Activated naive CD4-positive, alpha-beta T cell treated with anti-CD3 and anti-CD28 coated beads, Interleukin-2, amount 50 U/mL, for 24 hours (primary cell): ENCODE results near the gene PREP.

ENCODE experiments used
- H3K27ac Mint-ChIP-seq: one replicate; pipeline ENCODE4 v1.8.0; 2021; ENCODE audit warnings: mild to moderate bottlenecking, mixed read lengths
- H3K27me3 Mint-ChIP-seq: one replicate; pipeline ENCODE4 v1.8.0; 2021; ENCODE audit warnings: mixed read lengths
- H3K36me3 Mint-ChIP-seq: one replicate; pipeline ENCODE4 v1.8.0; 2021; ENCODE audit warnings: mixed read lengths
- H3K4me1 Mint-ChIP-seq: one replicate; pipeline ENCODE4 v1.8.0; 2021; ENCODE audit warnings: mixed read lengths
- H3K4me3 Mint-ChIP-seq: one replicate; pipeline ENCODE4 v1.8.0; 2021; ENCODE audit warnings: mild to moderate bottlenecking, mixed read lengths
- H3K9me3 Mint-ChIP-seq: one replicate; pipeline ENCODE4 v1.8.0; 2021; ENCODE audit warnings: mixed read lengths

The PREP gene

DNA sequence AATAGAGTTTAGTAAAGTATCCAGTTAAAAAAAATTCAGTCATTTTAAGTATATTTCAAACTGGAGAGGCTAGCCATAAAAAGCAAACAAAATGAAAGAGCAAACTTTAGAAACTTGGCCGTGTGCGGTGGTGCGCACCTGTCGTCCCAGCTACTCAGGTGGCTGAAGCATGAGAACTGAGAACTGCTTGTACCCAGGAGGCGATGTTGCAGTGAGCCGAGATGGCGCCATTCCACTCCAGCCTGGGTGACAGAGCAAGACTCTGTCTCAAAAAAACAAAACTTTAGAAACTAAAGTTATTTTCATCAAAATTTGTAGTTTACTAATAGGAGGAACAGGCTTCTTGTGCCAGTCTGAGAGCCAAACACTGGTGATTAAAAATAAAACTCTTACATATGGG, 122.8 kb downstream of the PREP start:
- Mint-ChIP-seq H3K9me3 (no peaks in the 10 kb centered on the region), H3K36me3 (peaks cover 45% of the 10 kb centered on the region), H3K4me1 (no peaks in the 10 kb centered on the region), H3K27me3 (no peaks in the 10 kb centered on the region), H3K27ac (no peak overlapping the region), H3K4me3 (no peak overlapping the region)

- Mint-ChIP-seq H3K27ac (peak overlapping the region; percentile 55), H3K4me3 (no peak overlapping the region), H3K27me3 (no peaks in the 10 kb centered on the region), H3K4me1 (no peaks in the 10 kb centered on the region), H3K9me3 (no peaks in the 10 kb centered on the region), H3K36me3 (peaks cover 40% of the 10 kb centered on the region)
Observed at GRCh38 chr6:105279463-105279862, 123.4 kb downstream of the PREP start.

- H3K4me1 Mint-ChIP-seq, result no peaks in the 10 kb centered on the region
- no peak overlapping the region for H3K27ac Mint-ChIP-seq
- H3K36me3 Mint-ChIP-seq, result peaks cover 37% of the 10 kb centered on the region
- H3K4me3 Mint-ChIP-seq, result no peak overlapping the region
- H3K9me3 Mint-ChIP-seq, result no peaks in the 10 kb centered on the region
- no peaks in the 10 kb centered on the region for H3K27me3 Mint-ChIP-seq
Observed at GRCh38 chr6:105278813-105279212, 124.1 kb downstream of the PREP start.

DNA sequence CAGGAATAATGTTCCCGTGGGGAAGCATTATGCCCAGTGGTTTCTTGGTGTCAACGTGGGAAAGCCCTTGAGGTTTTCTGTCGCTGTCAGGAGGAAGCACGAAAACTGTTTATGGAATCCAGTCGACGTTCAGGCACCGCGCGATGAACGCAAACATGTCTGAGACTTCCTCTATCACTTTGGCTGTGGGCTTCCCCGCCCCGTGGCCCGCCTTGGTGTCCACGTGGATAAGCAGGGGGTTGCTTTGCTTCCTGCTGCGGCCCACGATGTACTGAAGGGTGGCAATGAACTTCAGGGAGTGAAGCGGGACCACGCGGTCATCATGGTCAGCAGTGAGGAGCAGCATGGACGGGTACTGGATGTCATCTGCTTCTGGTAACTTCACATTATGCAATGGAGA, 124.8 kb downstream of the PREP start:
- no peaks in the 10 kb centered on the region for H3K9me3 Mint-ChIP-seq
- H3K27me3 Mint-ChIP-seq, result no peaks in the 10 kb centered on the region
- H3K27ac Mint-ChIP-seq, result no peak overlapping the region
- H3K4me3 Mint-ChIP-seq, result no peak overlapping the region
- peaks cover 36% of the 10 kb centered on the region for H3K36me3 Mint-ChIP-seq
- H3K4me1 Mint-ChIP-seq, result no peaks in the 10 kb centered on the region

DNA sequence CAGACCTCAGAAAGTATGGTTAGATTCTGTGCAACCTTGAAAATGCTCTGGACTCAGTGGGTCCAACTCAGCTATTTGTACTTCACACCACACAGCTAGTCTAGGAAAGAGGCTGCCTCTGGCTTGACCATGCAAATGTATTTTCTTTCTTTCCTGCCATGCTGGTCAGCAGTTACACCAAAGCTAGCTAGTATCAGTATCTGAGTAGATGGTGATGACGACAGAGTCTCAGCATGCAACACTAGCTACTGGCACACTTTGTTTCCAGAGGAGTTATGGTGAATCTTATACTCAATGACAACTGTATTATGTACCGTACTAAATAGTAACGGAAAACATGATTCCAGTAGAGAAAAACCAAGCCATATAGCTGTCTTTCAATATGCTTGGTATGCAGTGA, 126.5 kb downstream of the PREP start:
- no peaks in the 10 kb centered on the region for H3K27me3 Mint-ChIP-seq
- no peak overlapping the region for H3K4me3 Mint-ChIP-seq
- H3K36me3 Mint-ChIP-seq, result peaks cover 27% of the 10 kb centered on the region

GRCh38 chr6:105275542-105275941, 127.3 kb downstream of the PREP start:
- no peaks in the 10 kb centered on the region for H3K27me3 Mint-ChIP-seq
- H3K36me3 Mint-ChIP-seq, result peaks cover 24% of the 10 kb centered on the region
- H3K9me3 Mint-ChIP-seq, result no peaks in the 10 kb centered on the region
- no peaks in the 10 kb centered on the region for H3K4me1 Mint-ChIP-seq
- H3K4me3 Mint-ChIP-seq, result no peak overlapping the region
- H3K27ac Mint-ChIP-seq, result no peak overlapping the region

More for the DNA sequence above, 126.5 kb downstream of the PREP start:
- no peak overlapping the region for H3K27ac Mint-ChIP-seq
- H3K4me1 Mint-ChIP-seq, result no peaks in the 10 kb centered on the region
- H3K9me3 Mint-ChIP-seq, result no peaks in the 10 kb centered on the region

DNA sequence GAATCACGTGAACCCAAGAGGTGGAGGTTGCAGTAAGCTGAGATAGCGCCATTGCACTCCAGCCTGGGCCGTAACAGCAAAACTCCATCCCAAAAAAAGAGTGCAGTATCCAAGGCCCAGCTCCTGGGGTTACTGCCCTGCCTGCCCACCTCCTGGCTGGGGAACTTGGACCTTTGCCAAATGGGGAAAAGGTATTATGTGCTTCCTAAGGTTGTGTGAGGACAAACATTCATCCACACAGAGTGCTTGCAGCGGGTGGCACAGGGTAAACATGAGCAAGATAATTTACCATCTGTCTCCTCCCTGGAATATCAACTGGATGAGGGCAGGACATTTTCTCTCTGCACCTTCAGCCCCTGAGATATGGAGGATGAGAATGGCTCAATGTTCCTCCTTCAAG, 128.2 kb downstream of the PREP start:
- Mint-ChIP-seq H3K27ac (no peak overlapping the region), H3K36me3 (peaks cover 24% of the 10 kb centered on the region), H3K4me3 (no peak overlapping the region), H3K27me3 (no peaks in the 10 kb centered on the region), H3K4me1 (no peaks in the 10 kb centered on the region), H3K9me3 (no peaks in the 10 kb centered on the region)

DNA sequence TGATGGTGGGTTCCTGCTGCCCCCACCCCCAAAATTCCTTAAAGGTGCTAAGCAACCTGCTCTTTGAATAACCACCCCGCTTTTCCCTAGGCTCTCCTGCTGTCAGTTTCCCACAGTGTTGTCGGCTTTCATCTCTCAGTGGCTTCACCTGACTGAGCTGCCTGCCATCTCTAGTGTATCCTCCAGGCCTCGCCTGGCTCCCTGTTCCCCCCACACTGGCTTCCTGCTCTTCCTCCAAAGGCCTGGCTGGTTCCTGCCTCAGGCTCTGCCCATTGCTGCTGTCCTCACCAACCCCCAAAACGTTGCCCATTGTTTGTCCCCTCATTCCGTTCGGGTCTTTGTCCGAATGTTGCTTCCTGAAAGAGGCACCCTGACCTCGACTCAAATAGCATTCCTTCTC, 129.3 kb downstream of the PREP start:
- Mint-ChIP-seq H3K9me3 (no peaks in the 10 kb centered on the region), H3K27ac (no peak overlapping the region), H3K27me3 (no peaks in the 10 kb centered on the region), H3K4me3 (no peak overlapping the region), H3K4me1 (no peaks in the 10 kb centered on the region), H3K36me3 (peaks cover 24% of the 10 kb centered on the region)

DNA sequence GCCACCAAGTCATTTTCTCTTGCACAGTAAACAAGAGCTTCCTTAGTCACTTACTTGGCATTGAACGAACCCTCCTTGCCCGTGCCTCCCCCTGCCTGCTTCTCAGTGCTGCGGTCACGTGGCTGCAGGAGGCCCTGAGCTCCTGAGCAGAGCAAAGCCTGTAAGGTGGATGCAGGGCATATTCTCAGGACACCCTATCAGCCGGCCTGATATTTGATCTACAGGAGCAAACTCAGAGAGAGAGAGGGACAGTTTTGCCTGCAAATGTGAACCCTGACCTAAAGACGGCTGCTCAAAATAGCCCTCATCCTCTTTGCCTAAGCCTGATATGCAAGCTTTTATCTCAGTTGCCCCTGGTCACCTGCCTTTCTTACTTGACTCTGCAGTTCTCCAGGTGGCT, 130.1 kb downstream of the PREP start:
- Mint-ChIP-seq H3K4me1 (no peaks in the 10 kb centered on the region), H3K27me3 (no peaks in the 10 kb centered on the region), H3K4me3 (no peak overlapping the region), H3K36me3 (peaks cover 20% of the 10 kb centered on the region), H3K27ac (no peak overlapping the region), H3K9me3 (no peaks in the 10 kb centered on the region)

DNA sequence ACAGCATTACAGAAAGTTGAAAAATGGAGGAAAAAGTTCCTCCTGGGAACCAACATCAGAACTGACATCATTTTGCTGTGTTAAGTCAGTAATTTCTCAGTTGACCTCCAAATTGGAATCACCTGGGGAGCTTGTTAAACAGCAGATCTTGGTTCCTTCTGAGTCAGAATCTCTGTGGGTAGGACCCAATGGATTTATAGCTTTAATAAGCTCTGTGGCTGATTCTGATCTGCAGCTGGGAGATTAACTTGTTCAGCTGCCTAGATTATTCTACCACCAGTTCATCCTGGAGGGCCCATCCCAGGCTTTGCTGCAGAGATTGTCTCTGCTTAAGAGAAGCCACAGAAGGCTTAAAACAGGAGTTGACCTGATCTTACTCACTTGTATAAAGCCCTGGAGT, 132.4 kb downstream of the PREP start:
- H3K4me3 Mint-ChIP-seq, result no peak overlapping the region
- peaks cover 7% of the 10 kb centered on the region for H3K9me3 Mint-ChIP-seq
- no peak overlapping the region for H3K27ac Mint-ChIP-seq
- peaks cover 7% of the 10 kb centered on the region for H3K36me3 Mint-ChIP-seq
- H3K4me1 Mint-ChIP-seq, result no peaks in the 10 kb centered on the region
- H3K27me3 Mint-ChIP-seq, result no peaks in the 10 kb centered on the region

GRCh38 chr6:105269390-105269789, 133.5 kb downstream of the PREP start:
- H3K4me1 Mint-ChIP-seq, result no peaks in the 10 kb centered on the region
- H3K27me3 Mint-ChIP-seq, result no peaks in the 10 kb centered on the region
- H3K27ac Mint-ChIP-seq, result no peak overlapping the region
- peaks cover 4% of the 10 kb centered on the region for H3K36me3 Mint-ChIP-seq
- H3K4me3 Mint-ChIP-seq, result no peak overlapping the region
- peaks cover 7% of the 10 kb centered on the region for H3K9me3 Mint-ChIP-seq

GRCh38 chr6:105263685-105264610, 138.9 kb downstream of the PREP start:
- H3K4me1 Mint-ChIP-seq, result no peaks in the 10 kb centered on the region
- H3K4me3 Mint-ChIP-seq, result no peak overlapping the region
- peaks cover 4% of the 10 kb centered on the region for H3K27me3 Mint-ChIP-seq
- H3K9me3 Mint-ChIP-seq, result peaks cover 7% of the 10 kb centered on the region
- H3K36me3 Mint-ChIP-seq, result peaks cover 4% of the 10 kb centered on the region
- no peak overlapping the region for H3K27ac Mint-ChIP-seq

DNA sequence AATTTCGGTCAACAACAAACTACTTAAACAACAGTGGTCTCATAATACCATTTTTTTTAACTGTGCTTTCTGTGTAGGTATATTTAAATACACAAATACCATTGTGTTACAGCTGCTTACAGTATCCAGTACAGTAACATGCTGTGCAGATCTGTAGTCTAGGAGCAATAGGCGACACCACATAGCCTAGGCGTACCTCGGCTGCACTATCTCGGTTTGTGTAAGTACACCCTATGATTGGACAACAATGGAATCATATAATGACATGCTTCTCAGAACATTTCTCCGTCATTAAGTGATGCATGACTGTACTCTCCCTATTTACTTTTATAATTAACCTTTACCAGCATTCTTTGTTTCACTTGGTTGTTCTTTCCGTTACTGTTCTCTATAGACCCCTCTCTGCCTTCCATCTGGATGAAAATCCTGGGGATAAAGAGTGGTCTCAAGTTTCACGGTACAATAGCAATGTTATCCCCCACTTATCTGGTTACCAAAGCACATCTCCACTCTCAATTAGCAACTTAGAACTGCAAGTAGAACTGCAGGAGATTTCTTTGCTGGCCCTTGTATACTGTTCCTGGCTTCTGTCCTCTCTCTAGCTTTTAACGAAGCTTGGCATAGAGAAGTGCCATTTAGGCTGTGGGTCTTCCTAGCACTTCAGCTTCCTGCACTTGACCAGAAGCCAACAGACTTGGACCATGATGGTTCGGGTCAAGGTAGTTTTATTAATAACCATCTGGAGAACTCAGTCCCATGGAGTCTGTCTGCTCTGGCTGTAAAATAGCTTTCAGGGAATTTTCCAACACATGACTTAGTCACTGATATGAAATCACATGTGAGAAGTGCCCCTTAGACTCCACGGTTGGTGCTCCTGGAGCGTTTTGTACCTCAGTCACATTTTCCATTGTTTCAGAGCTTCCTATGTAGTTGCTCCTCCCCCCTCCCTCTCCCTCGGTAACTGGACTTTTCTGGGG, 142.7 kb downstream of the PREP start:
- Mint-ChIP-seq H3K9me3 (no peaks in the 10 kb centered on the region), H3K4me3 (no peak overlapping the region), H3K27ac (no peak overlapping the region), H3K4me1 (no peaks in the 10 kb centered on the region), H3K27me3 (peaks cover 7% of the 10 kb centered on the region), H3K36me3 (no peaks in the 10 kb centered on the region)

GRCh38 chr6:105258816-105259215, 144.1 kb downstream of the PREP start:
- Mint-ChIP-seq H3K4me3 (no peak overlapping the region), H3K27me3 (peaks cover 7% of the 10 kb centered on the region), H3K9me3 (no peaks in the 10 kb centered on the region), H3K36me3 (no peaks in the 10 kb centered on the region), H3K27ac (no peak overlapping the region), H3K4me1 (no peaks in the 10 kb centered on the region)

DNA sequence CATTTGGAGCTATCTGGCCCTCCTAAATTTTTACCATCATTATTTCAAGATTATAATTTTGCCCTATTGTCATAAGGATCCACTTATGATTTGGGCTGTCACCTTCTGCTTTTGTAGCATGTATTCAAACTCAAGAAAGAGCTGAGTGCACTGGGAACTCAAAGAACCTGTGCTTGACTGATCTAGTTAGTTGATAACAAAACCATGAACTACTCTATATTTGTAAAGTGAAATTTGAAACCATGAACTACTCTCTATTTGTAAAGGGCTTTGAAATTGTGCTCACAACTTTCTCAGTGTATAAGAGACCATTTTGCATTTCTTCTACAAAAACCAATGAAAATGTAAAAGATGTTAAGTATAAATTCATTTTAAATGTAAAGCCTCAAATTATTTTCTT, 145.5 kb downstream of the PREP start:
- Mint-ChIP-seq H3K9me3 (no peaks in the 10 kb centered on the region), H3K4me1 (no peaks in the 10 kb centered on the region), H3K36me3 (no peaks in the 10 kb centered on the region), H3K27ac (no peak overlapping the region), H3K27me3 (peaks cover 7% of the 10 kb centered on the region), H3K4me3 (no peak overlapping the region)

GRCh38 chr6:105256619-105257018, 146.3 kb downstream of the PREP start:
- no peaks in the 10 kb centered on the region for H3K4me1 Mint-ChIP-seq
- peaks cover 7% of the 10 kb centered on the region for H3K27me3 Mint-ChIP-seq
- H3K36me3 Mint-ChIP-seq, result no peaks in the 10 kb centered on the region
- no peak overlapping the region for H3K4me3 Mint-ChIP-seq
- H3K9me3 Mint-ChIP-seq, result no peaks in the 10 kb centered on the region
- H3K27ac Mint-ChIP-seq, result no peak overlapping the region
